Neural cell (in vitro differentiated cells): ENCODE data around the gene CACNG8.

ENCODE experiments used
- EP300 ChIP-seq: fragments of 450-650 bp; conservative IDR thresholded peaks from 2 replicates; pipeline ENCODE4 v1.6.1; 2014; ENCODE audit warnings: antibody characterized with exemption, mild to moderate bottlenecking, moderate library complexity; ENCODE audit not compliant: poor library complexity, severe bottlenecking
- EZH2 ChIP-seq: fragments of 200-600, 300-800 bp; shearing (Covaris generic), sonication (generic); IDR thresholded peaks from 2 replicates; pipeline ENCODE4 v1.6.1; 2014; ENCODE audit warnings: antibody characterized with exemption, low read length, borderline replicate concordance, mild to moderate bottlenecking; ENCODE audit not compliant: insufficient read depth, poor library complexity, severe bottlenecking
- POLR2AphosphoS5 ChIP-seq: IDR thresholded peaks from 2 replicates; pipeline ENCODE4 v1.6.1; 2012
- TF ChIP-seq, protein P1 (sequence below): fragments of 450-650 bp; IDR thresholded peaks from 2 replicates; pipeline ENCODE4 v1.5.1; 2014; ENCODE audit warnings: antibody characterized with exemption, mild to moderate bottlenecking, moderate library complexity; ENCODE audit not compliant: poor library complexity, severe bottlenecking

DNA sequence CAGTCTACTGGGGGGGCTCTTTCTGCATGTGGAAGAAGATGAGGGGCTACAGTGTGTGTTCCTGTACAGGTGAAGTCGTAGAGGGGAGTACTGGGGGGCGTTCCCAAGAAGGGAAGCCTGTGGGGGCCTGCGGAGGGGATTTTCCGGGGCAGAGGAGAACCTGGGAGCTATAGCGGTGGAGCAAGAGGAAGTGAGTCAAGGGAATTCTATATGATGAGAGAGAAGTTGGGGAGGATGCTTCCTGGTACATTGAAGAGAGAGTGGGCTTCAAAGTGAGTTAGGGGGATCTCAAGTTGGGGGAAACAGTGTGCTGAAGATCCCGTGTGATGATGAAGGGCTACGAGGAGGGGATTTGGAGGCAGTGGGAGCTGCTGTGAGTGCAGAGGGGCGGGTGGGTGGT, 1.9 kb upstream of the CACNG8 start:
- TF ChIP-seq POLR2AphosphoS5 (no peak), EP300 (no peak), EZH2 (no peak)
- TF ChIP-seq, protein P1, sequence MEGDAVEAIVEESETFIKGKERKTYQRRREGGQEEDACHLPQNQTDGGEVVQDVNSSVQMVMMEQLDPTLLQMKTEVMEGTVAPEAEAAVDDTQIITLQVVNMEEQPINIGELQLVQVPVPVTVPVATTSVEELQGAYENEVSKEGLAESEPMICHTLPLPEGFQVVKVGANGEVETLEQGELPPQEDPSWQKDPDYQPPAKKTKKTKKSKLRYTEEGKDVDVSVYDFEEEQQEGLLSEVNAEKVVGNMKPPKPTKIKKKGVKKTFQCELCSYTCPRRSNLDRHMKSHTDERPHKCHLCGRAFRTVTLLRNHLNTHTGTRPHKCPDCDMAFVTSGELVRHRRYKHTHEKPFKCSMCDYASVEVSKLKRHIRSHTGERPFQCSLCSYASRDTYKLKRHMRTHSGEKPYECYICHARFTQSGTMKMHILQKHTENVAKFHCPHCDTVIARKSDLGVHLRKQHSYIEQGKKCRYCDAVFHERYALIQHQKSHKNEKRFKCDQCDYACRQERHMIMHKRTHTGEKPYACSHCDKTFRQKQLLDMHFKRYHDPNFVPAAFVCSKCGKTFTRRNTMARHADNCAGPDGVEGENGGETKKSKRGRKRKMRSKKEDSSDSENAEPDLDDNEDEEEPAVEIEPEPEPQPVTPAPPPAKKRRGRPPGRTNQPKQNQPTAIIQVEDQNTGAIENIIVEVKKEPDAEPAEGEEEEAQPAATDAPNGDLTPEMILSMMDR = no peak
